GM12865 (cell line): ENCODE data around the gene IBTK.
"Not testable (repeated sequence)": the region's sequence is repeated elsewhere in the genome, so short reads cannot be mapped to it uniquely, and the experiment has no call there.

ENCODE experiments used
- DNase-seq: peaks from one replicate; pipeline ENCODE4 v3.0.0; 2010; ENCODE audit warnings: low read depth
- H3K4me3 ChIP-seq: 2 replicates; pipeline ENCODE4 v1.5.1; 2011; ENCODE audit warnings: mild to moderate bottlenecking, low read depth, low read length, control low read depth
- TF ChIP-seq, protein P1 (sequence below): IDR thresholded peaks from 2 replicates; pipeline ENCODE4 v1.5.1; 2011; ENCODE audit warnings: low read length, control low read depth, low read depth, inconsistent platforms; ENCODE audit not compliant: insufficient read depth; ENCODE audit errors: missing control alignments

The IBTK gene

DNA sequence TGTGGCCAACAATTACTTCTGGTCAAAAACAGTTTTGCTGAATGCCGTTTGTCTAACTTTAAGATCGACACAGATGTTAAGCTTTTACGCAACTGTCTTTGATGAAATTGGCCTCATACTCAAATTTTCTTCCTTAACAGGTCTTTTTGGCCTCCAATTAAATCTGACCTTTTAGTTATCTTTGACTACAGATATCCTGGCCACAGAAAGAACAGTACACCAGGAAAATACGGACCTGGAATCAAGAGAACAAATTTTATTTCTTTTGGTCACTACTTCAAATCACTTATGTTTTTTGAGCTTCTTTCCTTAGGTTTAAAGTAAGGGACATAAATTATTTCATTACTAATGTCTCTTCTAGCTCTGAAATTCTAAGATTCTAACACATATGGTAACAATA is 49.8 kb downstream of the IBTK start:
- TF ChIP-seq, protein P1, sequence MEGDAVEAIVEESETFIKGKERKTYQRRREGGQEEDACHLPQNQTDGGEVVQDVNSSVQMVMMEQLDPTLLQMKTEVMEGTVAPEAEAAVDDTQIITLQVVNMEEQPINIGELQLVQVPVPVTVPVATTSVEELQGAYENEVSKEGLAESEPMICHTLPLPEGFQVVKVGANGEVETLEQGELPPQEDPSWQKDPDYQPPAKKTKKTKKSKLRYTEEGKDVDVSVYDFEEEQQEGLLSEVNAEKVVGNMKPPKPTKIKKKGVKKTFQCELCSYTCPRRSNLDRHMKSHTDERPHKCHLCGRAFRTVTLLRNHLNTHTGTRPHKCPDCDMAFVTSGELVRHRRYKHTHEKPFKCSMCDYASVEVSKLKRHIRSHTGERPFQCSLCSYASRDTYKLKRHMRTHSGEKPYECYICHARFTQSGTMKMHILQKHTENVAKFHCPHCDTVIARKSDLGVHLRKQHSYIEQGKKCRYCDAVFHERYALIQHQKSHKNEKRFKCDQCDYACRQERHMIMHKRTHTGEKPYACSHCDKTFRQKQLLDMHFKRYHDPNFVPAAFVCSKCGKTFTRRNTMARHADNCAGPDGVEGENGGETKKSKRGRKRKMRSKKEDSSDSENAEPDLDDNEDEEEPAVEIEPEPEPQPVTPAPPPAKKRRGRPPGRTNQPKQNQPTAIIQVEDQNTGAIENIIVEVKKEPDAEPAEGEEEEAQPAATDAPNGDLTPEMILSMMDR: no peak
- H3K4me3 ChIP-seq: no peak overlapping the region
- no peak for DNase-seq

DNA sequence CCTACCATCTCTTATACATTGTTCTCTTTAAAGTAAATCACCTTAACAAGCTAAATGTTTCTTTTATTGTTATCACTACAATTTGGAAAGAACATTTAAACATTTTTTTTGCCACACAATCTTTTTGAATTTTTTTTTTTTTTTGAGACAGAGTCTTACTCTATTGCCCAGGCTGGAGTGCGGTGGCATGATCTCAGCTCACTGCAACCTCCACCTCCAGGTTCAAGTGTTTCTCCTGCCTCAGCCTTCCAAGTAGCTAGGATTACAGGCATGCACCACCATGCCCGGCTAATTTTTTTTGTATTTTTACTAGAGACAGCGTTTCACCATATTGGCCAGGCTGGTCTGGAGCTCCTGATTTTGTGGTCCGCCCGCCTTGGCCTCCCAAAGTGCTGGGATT is 50.3 kb downstream of the IBTK start:
- DNase-seq, H3K4me3 ChIP-seq: not testable (repeated sequence)

DNA sequence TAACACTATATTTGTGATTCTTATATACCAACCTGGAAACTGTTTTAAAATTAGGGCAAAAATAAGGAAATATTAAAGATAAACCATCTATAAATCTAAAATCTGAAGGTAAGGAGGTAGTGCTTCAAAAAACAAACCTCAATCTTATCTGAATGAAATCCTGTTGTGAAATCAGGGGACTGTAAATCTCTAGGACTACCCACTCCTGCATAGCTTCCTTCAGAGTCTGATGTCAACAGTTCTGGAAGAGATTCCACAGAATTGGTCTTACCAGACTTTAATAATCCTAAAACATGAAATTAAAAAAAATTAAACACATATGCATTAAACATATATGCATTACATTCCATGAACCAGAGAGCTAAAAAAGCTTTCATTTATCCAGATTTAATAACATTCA is 51.4 kb downstream of the IBTK start:
- no peak for DNase-seq
- TF ChIP-seq, protein P1: no peak
- H3K4me3 ChIP-seq: no peak overlapping the region

DNA sequence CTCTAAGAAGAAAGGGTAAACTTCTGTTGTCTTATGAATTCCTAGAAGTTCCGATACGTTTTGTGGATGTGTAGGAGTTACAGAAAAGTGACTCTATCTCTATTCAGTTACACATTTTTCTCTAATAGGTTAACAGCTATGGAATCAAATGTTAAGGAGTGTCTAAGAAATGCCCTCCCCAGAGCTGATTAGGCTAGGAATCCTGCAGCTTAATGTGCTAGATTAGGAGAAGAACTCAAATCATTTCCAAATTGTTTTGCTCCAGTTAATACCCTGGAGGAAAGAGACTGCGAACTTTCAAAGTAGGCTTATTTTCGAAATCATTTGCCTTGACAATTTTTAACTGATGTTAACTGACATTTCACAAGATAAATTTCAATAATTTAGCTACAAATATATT is 51.9 kb downstream of the IBTK start:
- TF ChIP-seq, protein P1: no peak
- DNase-seq: no peak
- no peak overlapping the region for H3K4me3 ChIP-seq

DNA sequence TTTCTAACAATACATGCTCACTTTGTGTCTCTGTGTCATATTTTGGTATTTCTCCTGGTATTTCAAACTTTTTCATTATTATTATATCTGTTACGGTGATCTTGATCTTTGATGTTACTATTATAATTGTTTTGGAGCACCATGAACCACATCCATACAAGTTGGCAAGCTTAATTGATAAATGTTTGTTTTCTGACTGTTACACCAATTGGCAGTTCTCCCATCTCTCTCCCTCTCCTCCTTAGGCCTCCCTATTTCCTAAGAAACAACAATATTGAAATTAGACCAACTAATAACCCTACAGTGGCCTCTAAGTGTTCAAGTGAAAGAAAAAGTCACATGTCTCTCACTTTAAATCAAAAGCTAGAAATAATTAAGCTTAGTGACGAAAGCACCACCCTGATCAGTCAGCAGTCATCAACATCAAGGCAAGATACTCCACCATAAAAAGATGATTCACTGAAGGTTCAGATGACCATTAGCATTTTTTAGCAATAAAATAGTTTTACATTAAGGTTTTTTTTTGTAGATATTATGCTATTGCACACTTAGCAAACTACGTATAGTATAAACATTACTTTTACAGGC is 61.5 kb downstream of the IBTK start:
- DNase-seq: no peak
- H3K4me3 ChIP-seq: no peak overlapping the region
- TF ChIP-seq, protein P1: no peak

DNA sequence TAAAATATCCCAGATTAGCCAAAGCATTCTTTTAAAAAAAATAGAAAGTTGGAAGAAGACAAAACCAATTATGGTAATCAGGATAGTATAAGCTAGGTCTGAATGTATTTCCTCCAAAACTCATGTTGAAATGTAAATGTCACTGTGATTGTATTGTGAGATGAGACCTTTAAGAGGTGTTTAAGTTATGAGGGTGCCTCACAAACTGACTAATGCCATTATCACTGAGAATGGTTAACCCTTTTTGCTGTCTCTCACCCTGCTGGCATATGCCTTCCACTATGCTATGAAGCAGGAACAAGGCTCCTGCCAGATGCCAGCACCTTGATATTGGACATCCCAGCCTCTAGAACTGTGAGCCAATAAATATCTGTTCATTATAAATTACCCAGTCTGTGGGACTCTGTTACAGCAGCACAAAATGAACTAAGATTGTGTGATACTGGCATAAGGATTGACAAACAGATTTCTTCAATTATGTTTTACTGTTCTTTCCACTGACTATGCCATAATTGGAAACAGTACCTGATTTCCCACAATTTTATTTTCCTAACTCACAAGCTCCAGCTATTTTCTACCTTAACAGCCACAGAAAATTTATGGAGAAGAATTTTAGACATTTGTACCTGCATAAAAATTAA is 63.8 kb downstream of the IBTK start:
- no peak overlapping the region for H3K4me3 ChIP-seq
- DNase-seq: no peak
- TF ChIP-seq, protein P1: no peak

DNA sequence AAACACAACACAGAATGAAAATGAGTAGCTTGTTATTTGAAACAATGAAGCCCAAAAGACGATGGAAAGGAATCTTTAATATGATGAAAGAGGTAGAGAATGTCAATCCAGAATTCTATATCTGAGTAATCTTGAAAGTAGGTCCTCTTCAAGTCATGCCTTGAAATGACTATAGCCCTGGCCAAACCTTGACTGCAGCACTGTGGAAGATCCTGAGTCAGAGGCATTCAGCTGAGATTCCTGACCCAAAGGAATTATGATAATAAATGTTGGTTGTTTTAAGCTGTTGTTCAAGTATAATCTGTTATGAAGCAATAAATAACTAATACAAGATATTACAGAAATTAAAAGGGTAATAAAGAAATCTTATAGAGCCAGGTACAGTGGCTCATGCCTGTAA is 64.8 kb downstream of the IBTK start:
- TF ChIP-seq, protein P1: no peak
- peak; percentile 9 for DNase-seq
- H3K4me3 ChIP-seq: no peak overlapping the region

DNA sequence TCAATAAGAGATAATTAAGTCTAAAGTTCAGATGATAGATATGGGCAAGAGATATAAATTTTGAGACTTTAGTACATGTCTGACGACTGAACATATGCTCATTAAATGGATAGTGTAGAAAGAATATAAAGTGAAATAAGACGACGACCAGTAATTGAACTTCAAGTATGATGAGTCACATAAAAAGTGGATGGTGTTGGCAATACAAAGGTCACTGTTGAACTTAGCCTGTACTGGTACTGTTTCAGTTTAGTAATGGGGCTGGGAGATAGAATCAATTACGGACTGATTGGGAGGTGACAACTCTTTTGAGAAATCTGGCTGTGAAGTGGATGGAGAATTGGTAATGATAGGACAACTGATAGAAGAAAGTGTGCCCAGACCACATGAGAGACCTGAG is 68.1 kb downstream of the IBTK start:
- TF ChIP-seq, protein P1: no peak
- no peak for DNase-seq
- H3K4me3 ChIP-seq: no peak overlapping the region
